HEK293 (cell line): ENCODE data around the gene RGS11.

Experiments
- CTCF ChIA-PET: fragments of 350-600 bp; formaldehyde crosslinking; extraction: SDS; loops from one replicate; lab custom pipeline; 2021; ENCODE audit warnings: antibody characterized with exemption; lab: Yijun Ruan, JAX
- POLR2A ChIA-PET: fragments of 300-600 bp; formaldehyde crosslinking; extraction: SDS; loops from one replicate; lab custom pipeline; 2020; ENCODE audit warnings: antibody characterized with exemption, inconsistent platforms; lab: Yijun Ruan, JAX
- H3K27ac ChIP-seq: fragments of 200-500 bp; sonication (Bioruptor generic); 2 replicates; pipeline ENCODE4 v1.5.1; 2014; ENCODE audit warnings: low read depth, low read length, control low read depth, inconsistent platforms; ENCODE audit errors: extremely low read depth
- H3K36me3 ChIP-seq, 2 experiments: fragments of 200-500 bp in 1 of 2; sonication (Bioruptor generic) in 1 of 2; 1 replicate in 1 of 2; 2 replicates in 1 of 2; pipeline ENCODE4 v1.5.1; 2014 to 2017; ENCODE audit warnings: inconsistent platforms in 2 of 2, low read length in 2 of 2; ENCODE audit not compliant: control insufficient read depth in 2 of 2, insufficient read depth in 1 of 2
- H3K4me1 ChIP-seq: fragments of 200-500 bp; sonication (Bioruptor generic); 2 replicates; pipeline ENCODE4 v1.5.1; 2014; ENCODE audit warnings: mild to moderate bottlenecking, low read length, inconsistent platforms; ENCODE audit not compliant: control insufficient read depth, insufficient read depth
- H3K4me3 ChIP-seq: 2 replicates; pipeline ENCODE4 v1.5.1; 2011; ENCODE audit warnings: low read depth, mild to moderate bottlenecking, control low read depth, low read length, moderate library complexity
- H3K9me3 ChIP-seq: fragments of 200-500 bp; sonication (Bioruptor generic); 2 replicates; pipeline ENCODE4 v1.5.1; 2014; ENCODE audit warnings: low read depth, low read length, inconsistent platforms; ENCODE audit not compliant: control insufficient read depth, insufficient read depth
- REPIN1 ChIP-seq: fragments of 450-650 bp; formaldehyde crosslinking; IDR thresholded peaks from 2 replicates; pipeline ENCODE4 v1.5.1; 2017; ENCODE audit warnings: missing biosample characterization, missing genetic modification characterization, low read depth
- SP3 ChIP-seq: fragments of 450-650 bp; formaldehyde crosslinking; IDR thresholded peaks from 2 replicates; pipeline ENCODE4 v1.5.1; 2016; ENCODE audit warnings: missing biosample characterization, missing genetic modification characterization
- WT1 ChIP-seq: fragments of 450-650 bp; formaldehyde crosslinking; IDR thresholded peaks from 2 replicates; pipeline ENCODE4 v1.5.1; 2016; ENCODE audit warnings: missing biosample characterization, missing genetic modification characterization
- ZFHX2 ChIP-seq: fragments of 450-650 bp; formaldehyde crosslinking; conservative IDR thresholded peaks from 2 replicates; pipeline ENCODE4 v1.5.1; 2016; ENCODE audit warnings: missing biosample characterization, missing genetic modification characterization
- ZFP3 ChIP-seq: fragments of 450-650 bp; formaldehyde crosslinking; IDR thresholded peaks from 2 replicates; pipeline ENCODE4 v1.5.1; 2016; ENCODE audit warnings: low read depth, missing biosample characterization, missing genetic modification characterization
- ZFP69B ChIP-seq: fragments of 450-650 bp; formaldehyde crosslinking; IDR thresholded peaks from 2 replicates; pipeline ENCODE4 v1.5.1; 2016; ENCODE audit warnings: missing biosample characterization, missing genetic modification characterization
- ZNF311 ChIP-seq: fragments of 450-650 bp; formaldehyde crosslinking; IDR thresholded peaks from 2 replicates; pipeline ENCODE4 v1.5.1; 2017; ENCODE audit warnings: missing biosample characterization, missing genetic modification characterization, borderline replicate concordance
- ZNF354C ChIP-seq: fragments of 450-650 bp; formaldehyde crosslinking; IDR thresholded peaks from 2 replicates; pipeline ENCODE4 v1.5.1; 2016; ENCODE audit warnings: missing biosample characterization, missing genetic modification characterization, low read depth, borderline replicate concordance
- ZNF501 ChIP-seq: fragments of 450-650 bp; formaldehyde crosslinking; IDR thresholded peaks from 2 replicates; pipeline ENCODE4 v1.5.1; 2016; ENCODE audit warnings: missing biosample characterization, missing genetic modification characterization
- ZNF514 ChIP-seq: fragments of 450-650 bp; formaldehyde crosslinking; IDR thresholded peaks from 2 replicates; pipeline ENCODE4 v1.5.1; 2016; ENCODE audit warnings: missing biosample characterization, missing genetic modification characterization
- ZNF530 ChIP-seq: fragments of 450-650 bp; formaldehyde crosslinking; IDR thresholded peaks from 2 replicates; pipeline ENCODE4 v1.5.1; 2016; ENCODE audit warnings: low read depth, missing biosample characterization, missing genetic modification characterization
- ZNF558 ChIP-seq: fragments of 450-650 bp; formaldehyde crosslinking; IDR thresholded peaks from 2 replicates; pipeline ENCODE4 v1.5.1; 2016; ENCODE audit warnings: missing biosample characterization, missing genetic modification characterization
- ZNF610 ChIP-seq: fragments of 450-650 bp; formaldehyde crosslinking; IDR thresholded peaks from 2 replicates; pipeline ENCODE4 v1.5.1; 2016; ENCODE audit warnings: missing biosample characterization, missing genetic modification characterization, borderline replicate concordance
- ZNF777 ChIP-seq: fragments of 450-650 bp; formaldehyde crosslinking; IDR thresholded peaks from 2 replicates; pipeline ENCODE4 v1.5.1; 2017; ENCODE audit warnings: missing biosample characterization, missing genetic modification characterization, borderline replicate concordance
- ZNF791 ChIP-seq: fragments of 450-650 bp; formaldehyde crosslinking; IDR thresholded peaks from 2 replicates; pipeline ENCODE4 v1.5.1; 2016; ENCODE audit warnings: missing biosample characterization, missing genetic modification characterization
- ZNF837 ChIP-seq: fragments of 450-650 bp; formaldehyde crosslinking; IDR thresholded peaks from 2 replicates; pipeline ENCODE4 v1.5.1; 2016; ENCODE audit warnings: missing biosample characterization, missing genetic modification characterization
- ZNF843 ChIP-seq: fragments of 450-650 bp; formaldehyde crosslinking; IDR thresholded peaks from 2 replicates; pipeline ENCODE4 v1.5.1; 2016; ENCODE audit warnings: missing biosample characterization, missing genetic modification characterization
- ZSCAN30 ChIP-seq: fragments of 450-650 bp; IDR thresholded peaks from 2 replicates; pipeline ENCODE4 v1.5.1; 2018; ENCODE audit warnings: missing biosample characterization, mild to moderate bottlenecking, missing genetic modification characterization, moderate library complexity
- TF ChIP-seq, protein P1 (sequence below): fragments of 450-650 bp; formaldehyde crosslinking; IDR thresholded peaks from 2 replicates; pipeline ENCODE4 v1.5.1; 2016; ENCODE audit warnings: missing biosample characterization, missing genetic modification characterization
- TF ChIP-seq, protein P2 (sequence below): fragments of 450-650 bp; formaldehyde crosslinking; IDR thresholded peaks from 2 replicates; pipeline ENCODE4 v1.5.1; 2016; ENCODE audit warnings: missing biosample characterization, missing genetic modification characterization
- TF ChIP-seq, protein P3 (sequence below): fragments of 450-650 bp; formaldehyde crosslinking; IDR thresholded peaks from 2 replicates; pipeline ENCODE4 v1.5.1; 2017; ENCODE audit warnings: missing biosample characterization, missing genetic modification characterization
- TF ChIP-seq, protein P4 (sequence below): sonication (generic); formaldehyde crosslinking; IDR thresholded peaks from 2 replicates; pipeline ENCODE4 v1.8.1; 2022; ENCODE audit warnings: mild to moderate bottlenecking, moderate library complexity, missing genetic modification reagents
- TF ChIP-seq, protein P5 (sequence below): fragments of 450-650 bp; formaldehyde crosslinking; IDR thresholded peaks from 2 replicates; pipeline ENCODE4 v1.5.1; 2016; ENCODE audit warnings: missing biosample characterization, missing genetic modification characterization

Gene RGS11

DNA sequence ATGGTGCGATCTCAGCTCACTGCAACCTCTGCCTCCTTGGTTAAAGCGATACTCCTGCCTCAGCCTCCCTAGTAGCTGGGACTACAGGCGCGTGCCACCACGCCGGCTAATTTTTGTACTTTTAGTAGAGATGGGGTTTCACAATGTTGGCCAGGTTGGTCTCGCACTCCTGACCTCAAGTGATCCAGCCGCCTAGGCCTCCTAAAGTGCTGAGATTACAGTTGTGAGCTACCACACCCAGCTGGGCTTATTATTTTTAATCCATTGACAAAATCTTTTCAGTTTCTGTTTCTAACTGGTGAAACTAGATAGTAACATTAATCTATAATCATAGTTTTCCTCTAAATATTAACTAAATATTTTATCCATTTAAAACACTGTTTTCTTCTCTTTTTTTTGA is 35.2 kb downstream of the RGS11 start:
- no peaks in the 10 kb centered on the region; a peak in 1 of 3 replicates for H3K36me3 ChIP-seq
- no peaks in the 10 kb centered on the region for H3K4me1 ChIP-seq
- H3K9me3 ChIP-seq: no peaks in the 10 kb centered on the region
- TF ChIP-seq ZNF610 (tag by site-specific recombination) (no peak), ZFHX2 (tag by site-specific recombination) (no peak)
- TF ChIP-seq, protein P1, sequence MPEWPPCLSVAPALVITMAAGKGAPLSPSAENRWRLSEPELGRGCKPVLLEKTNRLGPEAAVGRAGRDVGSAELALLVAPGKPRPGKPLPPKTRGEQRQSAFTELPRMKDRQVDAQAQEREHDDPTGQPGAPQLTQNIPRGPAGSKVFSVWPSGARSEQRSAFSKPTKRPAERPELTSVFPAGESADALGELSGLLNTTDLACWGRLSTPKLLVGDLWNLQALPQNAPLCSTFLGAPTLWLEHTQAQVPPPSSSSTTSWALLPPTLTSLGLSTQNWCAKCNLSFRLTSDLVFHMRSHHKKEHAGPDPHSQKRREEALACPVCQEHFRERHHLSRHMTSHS (tag by site-specific recombination): no peak
- CTCF ChIA-PET: no interaction called here
- POLR2A ChIA-PET: interaction anchor here (1.4 kb wide), 1 partner anchor 12 kb away, joined by 3 read pairs; no protein-coding TSS in a partner anchor
- no peak overlapping the region for H3K27ac ChIP-seq
- no peak overlapping the region for H3K4me3 ChIP-seq

DNA sequence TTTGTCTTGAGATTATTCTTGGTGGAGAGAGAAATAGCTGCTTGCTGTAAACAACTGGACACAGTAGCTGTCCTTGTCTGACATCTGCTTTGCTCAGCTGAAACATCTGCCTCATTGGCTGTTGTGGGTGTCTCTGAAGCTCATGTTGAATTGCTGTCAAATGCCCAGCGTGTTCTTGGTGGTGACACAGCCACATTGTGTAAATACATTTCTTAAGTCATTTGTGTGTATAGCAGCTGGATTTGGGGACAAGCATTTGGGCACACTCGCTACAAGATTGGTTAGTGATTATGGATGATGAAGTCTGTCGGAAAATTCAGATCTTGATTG is 35.8 kb downstream of the RGS11 start:
- no peaks in the 10 kb centered on the region for H3K4me1 ChIP-seq

DNA sequence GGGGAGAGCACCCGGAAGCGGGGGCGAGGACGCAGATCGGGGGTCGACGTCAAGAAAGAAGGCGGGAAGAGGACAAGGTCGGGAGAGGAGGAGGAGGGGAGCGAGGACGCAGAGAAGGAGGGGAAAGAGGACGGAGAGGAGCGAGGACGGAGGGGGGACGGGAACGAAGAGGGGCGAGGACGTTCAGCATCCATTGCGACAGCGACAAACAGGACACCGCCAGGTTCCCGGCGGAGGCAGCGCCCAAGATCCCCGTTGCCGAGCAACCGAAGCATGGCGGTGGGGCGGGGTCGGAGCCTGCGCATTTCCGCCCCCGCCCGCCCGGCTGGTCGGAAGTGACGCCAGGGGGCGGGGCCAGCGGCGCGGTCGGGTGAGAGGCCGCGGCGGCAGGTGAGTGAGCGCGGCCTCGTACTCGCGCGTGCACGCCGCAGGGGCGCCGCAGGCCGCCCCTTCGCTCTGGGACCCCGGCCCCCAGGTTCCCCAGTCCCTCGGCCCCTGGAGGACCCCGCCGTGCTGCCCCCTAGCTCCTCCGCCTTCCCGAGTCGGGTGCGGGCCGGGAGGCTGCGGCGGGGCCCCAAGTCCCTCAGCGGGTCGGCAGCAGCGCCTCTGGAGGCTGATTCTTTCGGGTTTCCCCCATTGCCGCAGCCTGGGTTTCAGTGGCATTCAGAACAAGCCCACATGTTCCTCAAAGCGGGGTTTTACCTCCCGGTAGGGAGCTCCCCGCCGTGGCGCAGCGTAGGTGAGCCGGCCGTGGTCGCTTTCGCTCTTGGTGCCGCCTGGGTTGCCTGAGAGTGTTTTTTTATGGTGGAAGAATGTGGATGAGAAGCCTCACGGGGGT is 41.1 kb downstream of the RGS11 start, which contains the start of gene FAM234A:
TSS of gene FAM234A (plus strand) at position 354 of the 838 bp plus-strand sequence. CDS start 19,593 bp downstream, outside the sequence.
- Histone ChIP-seq H3K9me3 (no peaks in the 10 kb centered on the region), H3K4me1 (no peaks in the 10 kb centered on the region), H3K36me3 (no peaks in the 10 kb centered on the region), H3K27ac (peak within 1 kb of the TSS; percentile 87), H3K4me3 (peak within 1 kb of the TSS; percentile 60)
- POLR2A ChIA-PET: interaction anchor here (0.8 to 1.8 kb wide), 14 partner anchors 9 to 450 kb away, joined by 3 to 9 read pairs (median 4); partner anchors contain the start of genes JMJD8 and RHBDF1
- CTCF ChIA-PET: interaction anchor here (0.6 to 1.6 kb wide), 9 partner anchors 9 to 896 kb away, joined by 3 to 7 read pairs (median 3); partner anchors contain the start of gene AXIN1
- TF ChIP-seq, protein P2, sequence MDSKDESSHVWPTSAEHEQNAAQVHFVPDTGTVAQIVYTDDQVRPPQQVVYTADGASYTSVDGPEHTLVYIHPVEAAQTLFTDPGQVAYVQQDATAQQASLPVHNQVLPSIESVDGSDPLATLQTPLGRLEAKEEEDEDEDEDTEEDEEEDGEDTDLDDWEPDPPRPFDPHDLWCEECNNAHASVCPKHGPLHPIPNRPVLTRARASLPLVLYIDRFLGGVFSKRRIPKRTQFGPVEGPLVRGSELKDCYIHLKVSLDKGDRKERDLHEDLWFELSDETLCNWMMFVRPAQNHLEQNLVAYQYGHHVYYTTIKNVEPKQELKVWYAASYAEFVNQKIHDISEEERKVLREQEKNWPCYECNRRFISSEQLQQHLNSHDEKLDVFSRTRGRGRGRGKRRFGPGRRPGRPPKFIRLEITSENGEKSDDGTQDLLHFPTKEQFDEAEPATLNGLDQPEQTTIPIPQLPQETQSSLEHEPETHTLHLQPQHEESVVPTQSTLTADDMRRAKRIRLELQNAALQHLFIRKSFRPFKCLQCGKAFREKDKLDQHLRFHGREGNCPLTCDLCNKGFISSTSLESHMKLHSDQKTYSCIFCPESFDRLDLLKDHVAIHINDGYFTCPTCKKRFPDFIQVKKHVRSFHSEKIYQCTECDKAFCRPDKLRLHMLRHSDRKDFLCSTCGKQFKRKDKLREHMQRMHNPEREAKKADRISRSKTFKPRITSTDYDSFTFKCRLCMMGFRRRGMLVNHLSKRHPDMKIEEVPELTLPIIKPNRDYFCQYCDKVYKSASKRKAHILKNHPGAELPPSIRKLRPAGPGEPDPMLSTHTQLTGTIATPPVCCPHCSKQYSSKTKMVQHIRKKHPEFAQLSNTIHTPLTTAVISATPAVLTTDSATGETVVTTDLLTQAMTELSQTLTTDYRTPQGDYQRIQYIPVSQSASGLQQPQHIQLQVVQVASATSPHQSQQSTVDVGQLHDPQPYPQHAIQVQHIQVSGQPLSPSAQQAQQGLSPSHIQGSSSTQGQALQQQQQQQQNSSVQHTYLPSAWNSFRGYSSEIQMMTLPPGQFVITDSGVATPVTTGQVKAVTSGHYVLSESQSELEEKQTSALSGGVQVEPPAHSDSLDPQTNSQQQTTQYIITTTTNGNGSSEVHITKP (tag by site-specific recombination): peak; percentile 85
- TF ChIP-seq, protein P3, sequence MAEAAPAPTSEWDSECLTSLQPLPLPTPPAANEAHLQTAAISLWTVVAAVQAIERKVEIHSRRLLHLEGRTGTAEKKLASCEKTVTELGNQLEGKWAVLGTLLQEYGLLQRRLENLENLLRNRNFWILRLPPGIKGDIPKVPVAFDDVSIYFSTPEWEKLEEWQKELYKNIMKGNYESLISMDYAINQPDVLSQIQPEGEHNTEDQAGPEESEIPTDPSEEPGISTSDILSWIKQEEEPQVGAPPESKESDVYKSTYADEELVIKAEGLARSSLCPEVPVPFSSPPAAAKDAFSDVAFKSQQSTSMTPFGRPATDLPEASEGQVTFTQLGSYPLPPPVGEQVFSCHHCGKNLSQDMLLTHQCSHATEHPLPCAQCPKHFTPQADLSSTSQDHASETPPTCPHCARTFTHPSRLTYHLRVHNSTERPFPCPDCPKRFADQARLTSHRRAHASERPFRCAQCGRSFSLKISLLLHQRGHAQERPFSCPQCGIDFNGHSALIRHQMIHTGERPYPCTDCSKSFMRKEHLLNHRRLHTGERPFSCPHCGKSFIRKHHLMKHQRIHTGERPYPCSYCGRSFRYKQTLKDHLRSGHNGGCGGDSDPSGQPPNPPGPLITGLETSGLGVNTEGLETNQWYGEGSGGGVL (tag by site-specific recombination): peak; percentile 96
- no peak for TF ChIP-seq ZSCAN30 (tag by site-specific recombination)
- TF ChIP-seq ZNF311 (tag by site-specific recombination): no peak
- TF ChIP-seq, protein P4, sequence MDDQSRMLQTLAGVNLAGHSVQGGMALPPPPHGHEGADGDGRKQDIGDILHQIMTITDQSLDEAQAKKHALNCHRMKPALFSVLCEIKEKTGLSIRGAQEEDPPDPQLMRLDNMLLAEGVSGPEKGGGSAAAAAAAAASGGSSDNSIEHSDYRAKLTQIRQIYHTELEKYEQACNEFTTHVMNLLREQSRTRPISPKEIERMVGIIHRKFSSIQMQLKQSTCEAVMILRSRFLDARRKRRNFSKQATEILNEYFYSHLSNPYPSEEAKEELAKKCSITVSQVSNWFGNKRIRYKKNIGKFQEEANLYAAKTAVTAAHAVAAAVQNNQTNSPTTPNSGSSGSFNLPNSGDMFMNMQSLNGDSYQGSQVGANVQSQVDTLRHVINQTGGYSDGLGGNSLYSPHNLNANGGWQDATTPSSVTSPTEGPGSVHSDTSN: no peak
- TF ChIP-seq WT1 (tag by site-specific recombination): no peak
- TF ChIP-seq ZNF501 (tag by site-specific recombination): peak; percentile 98
- peak; percentile 71 for TF ChIP-seq ZFP69B
- TF ChIP-seq ZNF843 (tag by site-specific recombination): peak; percentile 84
- peak; percentile 76 for TF ChIP-seq SP3 (tag by site-specific recombination)
- TF ChIP-seq, protein P5, sequence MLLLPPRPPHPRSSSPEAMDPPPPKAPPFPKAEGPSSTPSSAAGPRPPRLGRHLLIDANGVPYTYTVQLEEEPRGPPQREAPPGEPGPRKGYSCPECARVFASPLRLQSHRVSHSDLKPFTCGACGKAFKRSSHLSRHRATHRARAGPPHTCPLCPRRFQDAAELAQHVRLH (tag by site-specific recombination): no peak
- TF ChIP-seq ZFP3: no peak

More for the DNA sequence above, 35.8 kb downstream of the RGS11 start:
- no peak for TF ChIP-seq ZNF791 (tag by site-specific recombination)
- no peak for TF ChIP-seq REPIN1 (tag by site-specific recombination)
- TF ChIP-seq ZSCAN30 (tag by site-specific recombination): no peak
- no peak for TF ChIP-seq ZNF514 (tag by site-specific recombination)
- no peak for TF ChIP-seq ZNF530
- TF ChIP-seq ZNF777 (tag by site-specific recombination): no peak
- TF ChIP-seq ZNF558: no peak
- no peak for TF ChIP-seq ZNF837
- TF ChIP-seq ZNF354C (tag by site-specific recombination): no peak
- H3K27ac ChIP-seq: no peak overlapping the region
- no peaks in the 10 kb centered on the region; a peak in 1 of 3 replicates for H3K36me3 ChIP-seq
- H3K9me3 ChIP-seq: no peaks in the 10 kb centered on the region
- no peak overlapping the region for H3K4me3 ChIP-seq
- ChIA-PET POLR2A (interaction anchor here (1.4 kb wide), 1 partner anchor 11 kb away, joined by 3 read pairs; no protein-coding TSS in a partner anchor), CTCF (interaction anchor here (0.6 kb wide), 1 partner anchor 58 kb away, joined by 3 read pairs; no protein-coding TSS in a partner anchor)
